HG03060 (cell line): ENCODE results near the gene ZMIZ2.

Source experiments
- ATAC-seq: cut with Tn5 transposase; IDR thresholded peaks from one replicate; pipeline ENCODE4 v1.9.1; 2021; ENCODE audit warnings: low read depth, moderate number of reproducible peaks; ENCODE audit not compliant: unreplicated experiment

ZMIZ2 gene

GRCh38 chr7:44755698-44756627, 7.3 kb downstream of the ZMIZ2 start:
- ATAC-seq: no peak

GRCh38 chr7:44756904-44757303, 8.3 kb downstream of the ZMIZ2 start:
- no peak for ATAC-seq

GRCh38 chr7:44757311-44757710, 8.7 kb downstream of the ZMIZ2 start:
- ATAC-seq: no peak

- no peak for ATAC-seq
Observed at GRCh38 chr7:44757739-44758138, 9.1 kb downstream of the ZMIZ2 start.

- no peak for ATAC-seq
Observed at GRCh38 chr7:44759246-44759645, 10.6 kb downstream of the ZMIZ2 start.

- no peak for ATAC-seq
Observed at GRCh38 chr7:44760034-44760580, 11.5 kb downstream of the ZMIZ2 start.

GRCh38 chr7:44761207-44762161, 12.8 kb downstream of the ZMIZ2 start:
- ATAC-seq: no peak

GRCh38 chr7:44762300-44762699, 13.7 kb downstream of the ZMIZ2 start:
- no peak for ATAC-seq

- no peak for ATAC-seq
Observed at GRCh38 chr7:44762726-44763522, 14.3 kb downstream of the ZMIZ2 start.

- no peak for ATAC-seq
Observed at GRCh38 chr7:44764081-44764480, 15.4 kb downstream of the ZMIZ2 start.

- no peak for ATAC-seq
Observed at GRCh38 chr7:44764665-44765578, 16.3 kb downstream of the ZMIZ2 start.

GRCh38 chr7:44765579-44766415, 17.1 kb downstream of the ZMIZ2 start:
- no peak for ATAC-seq

GRCh38 chr7:44766416-44766801, 17.8 kb downstream of the ZMIZ2 start:
- no peak for ATAC-seq

- ATAC-seq: no peak
Observed at GRCh38 chr7:44767134-44767911, 18.7 kb downstream of the ZMIZ2 start.

GRCh38 chr7:44767912-44768627, 19.4 kb downstream of the ZMIZ2 start:
- ATAC-seq: no peak

GRCh38 chr7:44768628-44769371, 20.2 kb downstream of the ZMIZ2 start:
- ATAC-seq: no peak
